GM10248 (cell line): ENCODE data around the gene TMEM108.

Experiments
- CTCF ChIA-PET: fragments of 300-600 bp; sonication (Branson Sonifier 250); formaldehyde crosslinking; extraction: SDS; loops from one replicate; lab custom pipeline; 2021; ENCODE audit warnings: antibody characterized with exemption; lab: Yijun Ruan, JAX
- POLR2A ChIA-PET: fragments of 350-650 bp; sonication (Branson Sonifier 250); formaldehyde crosslinking; extraction: SDS; loops from one replicate; lab custom pipeline; 2020; ENCODE audit warnings: antibody characterized with exemption; lab: Yijun Ruan, JAX
- DNase-seq: peaks from one replicate; pipeline ENCODE4 v3.0.0; 2012; ENCODE audit errors: extremely low spot score
- TF ChIP-seq, protein P1 (sequence below): IDR thresholded peaks from 2 replicates; pipeline ENCODE4 v1.5.1; 2012; ENCODE audit warnings: mild to moderate bottlenecking, low read depth; ENCODE audit errors: extremely low read depth, missing control alignments, control extremely low read depth

TMEM108 gene

DNA sequence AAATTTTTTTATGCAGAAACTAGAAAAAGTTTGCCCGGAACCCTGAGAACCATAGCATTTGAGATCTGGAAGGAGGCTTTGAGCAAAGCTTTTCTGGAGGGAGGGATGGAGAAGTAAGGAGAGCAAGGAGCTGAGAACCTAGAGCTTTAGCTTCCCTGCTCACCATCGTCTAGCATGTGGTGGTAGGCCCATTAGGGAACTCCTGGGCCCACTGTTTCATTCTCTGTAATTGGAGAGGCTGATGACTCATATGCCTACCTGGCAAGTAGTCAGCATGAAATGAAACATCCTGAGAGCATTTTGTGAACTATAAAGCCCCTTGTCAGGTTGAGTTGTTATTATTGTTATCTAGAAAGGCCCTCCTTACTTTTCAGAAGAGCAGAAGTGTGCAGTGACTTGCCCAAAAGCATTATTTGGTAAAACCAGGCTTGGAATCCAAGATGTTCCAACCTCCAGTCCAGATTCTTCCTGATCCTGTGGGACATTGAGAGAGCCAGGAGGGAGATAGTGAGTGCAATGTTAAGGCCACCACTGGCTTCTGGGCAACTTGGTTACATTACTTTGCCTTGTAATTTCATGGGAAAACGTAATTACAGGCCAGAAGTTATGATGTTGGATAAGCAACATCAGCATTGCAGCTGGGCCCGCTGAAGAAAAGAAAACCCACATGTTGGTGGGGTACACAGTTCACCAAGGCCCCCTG lies 257.2 kb downstream of the TMEM108 start:
- CTCF ChIA-PET = no interaction called here
- DNase-seq = peak; percentile 14
- POLR2A ChIA-PET = no interaction called here

DNA sequence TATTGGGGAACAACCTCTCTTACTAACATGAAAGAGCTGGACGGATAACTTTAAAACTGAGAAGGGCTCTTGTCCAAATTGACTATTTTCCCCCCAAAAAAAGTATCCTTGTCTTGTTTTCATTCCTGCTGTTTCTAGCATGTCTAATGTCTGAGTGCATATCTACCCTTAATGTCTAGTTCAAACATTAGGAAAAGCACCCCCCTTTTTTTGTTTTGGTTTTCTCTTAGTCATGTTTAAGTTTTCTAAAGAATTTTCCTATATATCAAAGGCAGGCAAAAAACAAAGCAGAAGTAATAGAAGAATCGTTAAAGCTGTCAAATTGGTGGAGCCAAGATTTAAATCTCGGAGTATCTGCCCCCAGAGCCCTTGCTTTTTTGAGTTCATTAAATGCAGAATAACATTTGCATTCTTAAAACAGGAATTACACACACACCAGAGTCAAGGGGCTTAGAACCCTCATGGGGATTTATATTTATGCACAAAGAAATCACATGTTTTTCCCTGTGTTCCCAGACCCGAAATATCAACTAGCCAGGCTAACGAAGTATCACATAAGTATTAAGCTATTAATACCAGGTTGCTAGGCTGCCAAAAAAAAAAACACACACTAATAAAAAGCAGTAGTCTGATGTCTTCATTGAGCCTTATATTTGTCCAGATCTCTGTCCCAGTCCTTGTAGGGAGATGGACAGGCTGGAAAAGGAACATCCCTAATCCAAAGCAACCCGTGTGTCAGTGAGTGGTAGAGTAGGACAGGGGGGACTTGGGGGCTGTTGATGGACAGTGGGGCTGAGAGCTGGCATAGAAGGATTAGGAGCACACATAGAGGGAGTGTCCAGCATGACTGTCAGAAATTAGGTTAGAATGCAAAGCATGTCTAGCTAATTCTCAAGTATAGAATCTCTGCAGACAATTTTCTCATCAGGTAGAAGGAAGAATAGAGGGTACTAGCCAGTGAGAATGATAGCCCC lies 258.0 kb downstream of the TMEM108 start:
- ChIA-PET POLR2A (no interaction called here), CTCF (interaction anchor here (1.6 kb wide), 1 partner anchor 10 kb away, joined by 5 read pairs; no protein-coding TSS in a partner anchor)
- no peak for DNase-seq
- TF ChIP-seq, protein P1, sequence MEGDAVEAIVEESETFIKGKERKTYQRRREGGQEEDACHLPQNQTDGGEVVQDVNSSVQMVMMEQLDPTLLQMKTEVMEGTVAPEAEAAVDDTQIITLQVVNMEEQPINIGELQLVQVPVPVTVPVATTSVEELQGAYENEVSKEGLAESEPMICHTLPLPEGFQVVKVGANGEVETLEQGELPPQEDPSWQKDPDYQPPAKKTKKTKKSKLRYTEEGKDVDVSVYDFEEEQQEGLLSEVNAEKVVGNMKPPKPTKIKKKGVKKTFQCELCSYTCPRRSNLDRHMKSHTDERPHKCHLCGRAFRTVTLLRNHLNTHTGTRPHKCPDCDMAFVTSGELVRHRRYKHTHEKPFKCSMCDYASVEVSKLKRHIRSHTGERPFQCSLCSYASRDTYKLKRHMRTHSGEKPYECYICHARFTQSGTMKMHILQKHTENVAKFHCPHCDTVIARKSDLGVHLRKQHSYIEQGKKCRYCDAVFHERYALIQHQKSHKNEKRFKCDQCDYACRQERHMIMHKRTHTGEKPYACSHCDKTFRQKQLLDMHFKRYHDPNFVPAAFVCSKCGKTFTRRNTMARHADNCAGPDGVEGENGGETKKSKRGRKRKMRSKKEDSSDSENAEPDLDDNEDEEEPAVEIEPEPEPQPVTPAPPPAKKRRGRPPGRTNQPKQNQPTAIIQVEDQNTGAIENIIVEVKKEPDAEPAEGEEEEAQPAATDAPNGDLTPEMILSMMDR = no peak

More for the DNA sequence above, 257.2 kb downstream of the TMEM108 start:
- TF ChIP-seq, protein P1 = no peak

DNA sequence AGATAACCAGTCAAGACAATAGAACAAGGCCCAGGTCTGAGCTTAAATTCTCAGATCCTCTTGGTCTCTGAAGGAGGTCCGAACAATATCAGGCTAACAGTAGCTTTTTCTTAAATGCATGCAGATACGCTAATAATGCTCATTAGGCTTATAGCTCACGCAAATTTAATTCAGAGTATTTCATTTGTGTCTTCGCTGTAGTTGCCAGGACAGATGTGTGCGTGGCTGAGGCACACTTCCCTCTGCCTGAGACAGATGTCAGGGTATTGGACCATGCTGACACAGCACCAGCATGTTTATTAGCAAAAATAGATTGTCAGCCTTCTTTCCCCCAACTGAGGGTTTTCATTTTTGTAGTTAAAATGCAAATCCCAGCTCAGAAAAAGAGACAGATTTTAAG lies 258.8 kb downstream of the TMEM108 start:
- ChIA-PET CTCF (interaction anchor here (1.6 kb wide), 1 partner anchor 10 kb away, joined by 5 read pairs; no protein-coding TSS in a partner anchor), POLR2A (no interaction called here)
- TF ChIP-seq, protein P1 = no peak
- no peak for DNase-seq

DNA sequence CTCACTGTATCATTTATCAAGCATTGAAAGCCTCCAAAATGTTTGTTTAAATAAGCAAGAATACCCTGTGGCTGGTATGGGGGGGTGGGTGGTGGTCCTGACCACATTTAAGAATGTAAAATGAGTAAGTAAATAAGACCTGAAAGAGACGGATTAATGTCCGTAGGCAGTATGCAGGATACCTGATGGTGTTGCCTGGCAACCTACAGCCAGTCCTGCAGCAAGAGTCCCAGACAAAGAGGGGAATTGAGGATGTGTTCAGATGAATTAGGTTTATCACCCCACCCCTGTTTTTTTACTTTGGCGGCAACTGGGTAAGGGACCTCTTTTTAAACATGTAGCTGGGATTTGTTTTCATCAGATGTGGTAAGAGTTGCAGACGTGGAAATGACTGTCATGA lies 261.9 kb downstream of the TMEM108 start:
- TF ChIP-seq, protein P1 = no peak
- POLR2A ChIA-PET = no interaction called here
- CTCF ChIA-PET = interaction anchor here (1.8 kb wide), 1 partner anchor 15 kb away, joined by 6 read pairs; no protein-coding TSS in a partner anchor
- DNase-seq = no peak

DNA sequence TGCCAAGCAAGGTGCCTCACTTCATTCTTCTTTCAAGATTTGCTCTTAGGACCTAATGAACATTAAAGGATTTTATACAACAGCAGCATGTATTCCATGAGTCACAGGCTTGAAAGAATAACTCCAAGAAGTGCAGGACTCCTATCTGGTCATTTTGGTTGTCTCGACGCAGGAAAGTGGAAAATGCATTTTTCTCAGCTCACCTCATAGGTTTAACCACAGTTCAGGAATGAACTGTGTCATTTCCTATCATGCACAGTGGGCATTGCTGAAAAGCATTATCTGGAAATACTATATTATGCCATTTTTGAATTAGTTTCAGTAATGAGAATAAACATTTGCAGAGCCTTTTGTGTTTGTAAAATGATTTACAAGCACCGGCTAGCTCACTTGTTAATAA lies 263.0 kb downstream of the TMEM108 start:
- ChIA-PET POLR2A (no interaction called here), CTCF (no interaction called here)
- no peak for DNase-seq
- TF ChIP-seq, protein P1 = no peak

DNA sequence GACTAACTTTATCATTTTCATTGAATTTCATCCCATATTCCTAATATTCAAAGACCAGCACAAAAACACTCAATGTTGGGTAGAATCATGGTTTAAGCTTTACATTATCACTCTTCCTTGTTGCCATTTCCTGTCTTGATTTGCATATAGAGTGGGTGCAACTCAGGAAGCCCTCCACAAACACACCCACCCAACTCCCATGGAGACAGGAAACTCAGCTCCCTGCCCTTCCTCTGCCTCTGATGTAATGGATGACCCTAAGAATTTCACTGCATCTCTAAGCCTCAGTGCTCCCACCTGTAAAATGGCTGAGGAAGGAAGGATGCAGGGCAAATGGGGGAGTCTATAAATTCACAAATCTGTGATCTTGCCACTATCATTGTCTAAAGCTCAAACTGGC lies 263.5 kb downstream of the TMEM108 start:
- DNase-seq = no peak
- CTCF ChIA-PET = no interaction called here
- POLR2A ChIA-PET = no interaction called here
- TF ChIP-seq, protein P1 = no peak
